GM18909 (cell line): ENCODE data around the gene NLGN1.
"Not testable (repeated sequence)": the region's sequence is repeated elsewhere in the genome, so short reads cannot be mapped to it uniquely, and the experiment has no call there.

ENCODE experiments used
- ATAC-seq: cut with Tn5 transposase; IDR thresholded peaks from one replicate; pipeline ENCODE4 v1.9.1; 2021; ENCODE audit warnings: mild to moderate bottlenecking; ENCODE audit not compliant: unreplicated experiment, poor library complexity

Gene NLGN1

GRCh38 chr3:174192471-174192870, 794.9 kb downstream of the NLGN1 start:
- no peak for ATAC-seq

DNA sequence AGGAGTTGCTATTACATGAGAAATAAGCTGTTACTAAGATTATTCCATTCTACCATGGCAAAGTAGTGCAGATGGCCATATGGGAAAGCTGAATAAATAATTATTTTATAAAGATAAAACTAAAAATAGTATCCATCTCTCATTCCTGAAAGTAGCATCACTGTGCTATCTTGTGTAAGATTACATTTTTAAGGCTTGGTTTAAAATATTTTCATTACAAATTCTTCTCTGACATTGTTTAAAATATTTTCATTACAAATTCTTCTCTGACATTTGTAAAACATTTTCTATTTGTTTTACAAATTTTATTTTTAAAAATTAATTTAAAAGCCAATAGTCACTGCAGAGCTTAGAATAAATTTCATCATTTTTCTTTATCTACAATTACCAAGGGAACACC, 796.1 kb downstream of the NLGN1 start:
- no peak for ATAC-seq

- ATAC-seq, result no peak
These were observed 799.9 kb downstream of the NLGN1 start for GRCh38 chr3:174197416-174197815.

- no peak for ATAC-seq
These were observed 800.7 kb downstream of the NLGN1 start for GRCh38 chr3:174198199-174198598.

GRCh38 chr3:174199696-174200095, 802.2 kb downstream of the NLGN1 start:
- ATAC-seq, result no peak

DNA sequence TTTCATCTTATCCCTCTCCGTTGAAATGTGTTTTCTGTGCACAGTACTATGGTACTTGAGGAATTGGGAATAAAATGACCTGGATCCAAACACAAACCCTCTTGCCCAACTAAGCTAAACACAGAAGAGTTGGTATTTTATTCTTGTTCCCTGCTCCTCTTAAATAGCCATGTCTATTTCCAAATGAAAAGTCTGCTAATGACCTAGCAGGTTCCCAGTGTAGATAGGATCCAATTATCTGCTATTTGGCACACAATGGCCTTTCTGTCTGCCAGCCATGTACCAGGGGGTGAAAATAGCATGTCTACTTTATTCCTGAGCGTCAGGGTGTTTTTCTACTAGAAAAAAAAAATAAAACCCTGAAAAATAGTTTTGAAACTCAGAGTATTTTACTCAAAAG, 804.6 kb downstream of the NLGN1 start:
- no peak for ATAC-seq

DNA sequence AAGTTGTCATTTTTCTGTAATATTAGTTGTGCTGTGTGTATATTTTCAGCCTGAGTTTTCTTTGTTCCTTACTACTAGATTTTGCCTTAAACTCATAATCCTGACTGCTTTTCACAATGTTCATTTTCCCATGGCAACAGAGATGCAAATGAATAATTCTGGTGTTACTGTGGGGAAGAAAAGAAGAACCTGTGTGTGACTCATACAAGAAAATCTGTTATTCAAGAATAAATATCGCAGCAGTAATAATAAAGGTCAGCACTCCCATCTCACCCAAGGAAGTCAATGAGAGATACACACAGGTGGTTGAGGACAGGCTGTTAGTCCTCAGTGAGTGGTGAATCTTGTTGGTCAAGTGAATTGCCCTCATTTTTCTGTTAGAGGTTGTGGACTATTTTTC, 805.0 kb downstream of the NLGN1 start:
- ATAC-seq, result no peak

DNA sequence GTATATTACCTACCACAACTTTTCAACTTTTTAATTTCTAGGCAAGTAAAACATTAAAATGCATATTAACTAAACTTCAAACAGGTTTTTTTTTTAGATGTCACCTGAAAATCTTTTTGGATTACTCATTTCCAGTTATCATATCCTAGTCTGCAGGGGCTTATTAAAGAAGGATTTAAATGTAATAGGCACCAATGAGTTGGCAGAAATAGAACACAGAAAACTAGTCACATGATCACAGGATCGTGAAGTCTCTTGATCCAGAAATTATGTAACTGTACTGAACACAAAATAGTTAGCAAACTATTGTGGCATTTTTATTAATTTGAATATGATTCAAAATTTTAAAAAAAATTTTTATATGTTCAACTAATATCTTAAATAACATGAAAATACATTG, 807.2 kb downstream of the NLGN1 start:
- ATAC-seq, result no peak

GRCh38 chr3:174206607-174207192, 809.2 kb downstream of the NLGN1 start:
- no peak for ATAC-seq

DNA sequence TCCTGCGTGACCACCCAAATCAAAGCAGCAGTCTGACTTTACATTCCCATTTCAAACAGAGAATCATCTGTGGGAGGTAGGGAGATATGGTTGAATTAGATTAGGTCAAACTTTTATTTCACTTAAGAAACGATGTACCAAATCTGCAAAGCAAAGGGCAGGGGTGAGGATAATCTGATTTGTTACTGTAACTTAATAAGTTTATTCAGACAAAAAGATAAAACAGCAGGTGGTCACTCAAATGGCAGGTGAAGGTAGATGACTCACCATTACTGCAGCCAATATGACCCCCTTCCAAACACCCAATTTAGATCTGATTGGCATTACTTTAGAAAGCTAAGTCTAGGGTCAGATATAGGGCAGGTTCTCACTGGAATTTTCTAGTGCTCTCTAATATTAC, 810.6 kb downstream of the NLGN1 start:
- no peak for ATAC-seq

- not testable (repeated sequence) for ATAC-seq
These were observed 814.4 kb downstream of the NLGN1 start for GRCh38 chr3:174211896-174212295.

DNA sequence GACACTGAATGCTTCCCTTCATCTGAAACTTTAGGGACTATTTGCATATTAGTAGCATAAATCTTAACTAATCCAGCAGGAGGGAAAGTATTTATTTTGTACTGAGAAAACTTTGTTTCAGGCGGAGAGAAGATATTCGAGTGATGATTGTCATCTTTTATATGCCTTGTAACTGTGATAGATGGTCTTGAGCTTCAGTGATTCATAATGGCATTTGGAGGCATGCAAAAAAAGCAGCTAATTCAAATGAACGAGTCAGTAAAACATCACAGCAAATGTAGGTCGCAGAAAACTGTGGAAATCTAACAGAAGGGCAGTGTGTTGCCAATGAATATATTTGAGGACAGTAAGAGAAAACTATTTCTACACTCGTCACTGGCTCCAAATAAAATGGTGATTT, 817.9 kb downstream of the NLGN1 start:
- no peak for ATAC-seq

GRCh38 chr3:174216019-174216418, 818.5 kb downstream of the NLGN1 start:
- ATAC-seq, result no peak

DNA sequence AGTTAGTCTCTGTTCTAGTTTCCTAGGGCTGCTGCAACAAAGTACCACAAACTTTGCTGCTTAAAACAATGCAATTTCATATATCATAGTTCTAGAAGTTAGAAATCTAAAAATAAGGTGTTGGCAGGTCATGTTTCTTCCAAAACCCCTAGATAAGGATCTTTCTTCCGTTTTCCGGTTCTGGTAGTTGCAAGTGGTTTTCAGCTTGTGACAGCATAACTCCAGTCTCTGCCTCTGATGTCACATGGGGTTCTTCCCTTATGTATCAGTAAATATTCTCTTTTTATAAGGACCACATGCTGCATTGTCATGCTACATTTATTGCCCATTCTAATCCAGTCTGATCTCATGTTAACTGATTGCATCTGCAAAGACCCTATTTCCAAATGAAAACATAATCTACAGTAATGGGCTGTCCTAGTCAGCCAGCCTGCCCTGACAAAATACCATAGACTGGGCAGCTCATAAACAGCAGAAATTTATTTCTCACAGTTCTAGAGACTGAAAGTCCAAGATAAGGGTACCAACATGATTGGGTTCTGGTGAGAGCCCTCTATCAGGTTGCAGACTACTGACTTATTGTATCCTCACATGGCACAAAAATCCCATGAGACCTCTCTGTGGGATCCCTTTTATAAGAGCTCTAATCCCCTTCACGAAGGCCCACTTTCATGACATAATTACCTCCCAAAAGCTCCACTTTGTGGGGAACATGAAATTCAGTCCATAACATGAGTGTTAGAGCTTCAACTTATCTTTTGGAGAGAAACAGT, 819.6 kb downstream of the NLGN1 start:
- ATAC-seq, result no peak

- ATAC-seq, result no peak
These were observed 820.5 kb downstream of the NLGN1 start for GRCh38 chr3:174218016-174218415.

DNA sequence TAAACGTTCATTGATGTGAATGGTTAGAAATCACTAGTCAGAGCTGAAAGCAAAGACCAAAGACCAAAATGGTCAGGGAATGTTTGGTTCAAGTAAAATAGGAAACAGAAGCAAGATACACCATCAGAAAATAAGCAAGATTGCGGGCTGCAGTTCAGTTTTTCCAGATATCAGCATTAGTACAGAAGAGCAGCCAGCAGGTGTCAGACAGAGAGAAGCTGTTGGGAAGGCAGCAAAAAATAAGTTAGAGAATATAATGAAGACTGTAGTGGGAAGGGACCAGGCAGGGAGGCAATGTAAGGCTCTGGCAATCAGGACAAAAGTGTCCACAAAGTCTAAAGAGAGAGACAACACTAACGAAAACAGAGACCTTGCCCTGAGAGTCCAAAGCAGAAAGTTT, 822.2 kb downstream of the NLGN1 start:
- ATAC-seq, result no peak

DNA sequence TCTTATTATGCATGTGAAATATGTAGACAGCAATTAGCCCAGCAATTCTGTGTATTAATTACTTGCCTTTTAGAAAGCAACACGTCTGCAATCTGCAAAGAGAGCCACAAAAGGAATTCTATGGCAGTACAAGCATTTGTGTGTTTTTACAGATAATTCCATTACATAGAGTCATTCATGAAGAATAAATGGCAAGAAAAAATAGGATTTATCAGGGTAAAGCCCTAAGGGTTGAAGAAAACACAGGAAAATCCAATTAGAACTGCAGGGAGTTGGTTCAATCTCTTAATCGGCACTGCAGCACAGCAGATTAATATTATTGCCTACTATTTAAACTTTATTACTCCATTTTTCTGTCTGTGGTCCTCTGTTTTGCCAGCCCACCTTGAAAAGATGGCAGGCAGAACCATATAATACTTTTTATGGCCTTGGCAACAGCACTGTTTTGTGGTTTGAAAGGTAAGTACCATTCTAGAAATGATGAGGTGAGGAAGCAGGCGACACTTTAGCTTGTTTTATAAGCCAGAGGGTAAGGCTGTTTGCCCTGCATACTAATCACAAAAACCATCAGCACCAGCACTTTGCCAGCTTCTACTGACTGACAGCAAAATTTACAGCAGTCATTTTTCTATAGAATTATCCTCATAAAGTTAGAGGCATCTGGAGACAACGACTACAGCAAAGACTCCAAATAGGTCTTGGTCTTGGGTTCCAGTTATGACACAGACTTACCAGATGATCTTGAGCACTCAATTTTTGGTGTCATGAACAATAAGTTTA, 823.4 kb downstream of the NLGN1 start:
- ATAC-seq, result no peak

- ATAC-seq, result no peak
These were observed 825.5 kb downstream of the NLGN1 start for GRCh38 chr3:174223042-174223441.

GRCh38 chr3:174223626-174224025, 826.1 kb downstream of the NLGN1 start:
- no peak for ATAC-seq

GRCh38 chr3:174229916-174230315, 832.4 kb downstream of the NLGN1 start:
- no peak for ATAC-seq

DNA sequence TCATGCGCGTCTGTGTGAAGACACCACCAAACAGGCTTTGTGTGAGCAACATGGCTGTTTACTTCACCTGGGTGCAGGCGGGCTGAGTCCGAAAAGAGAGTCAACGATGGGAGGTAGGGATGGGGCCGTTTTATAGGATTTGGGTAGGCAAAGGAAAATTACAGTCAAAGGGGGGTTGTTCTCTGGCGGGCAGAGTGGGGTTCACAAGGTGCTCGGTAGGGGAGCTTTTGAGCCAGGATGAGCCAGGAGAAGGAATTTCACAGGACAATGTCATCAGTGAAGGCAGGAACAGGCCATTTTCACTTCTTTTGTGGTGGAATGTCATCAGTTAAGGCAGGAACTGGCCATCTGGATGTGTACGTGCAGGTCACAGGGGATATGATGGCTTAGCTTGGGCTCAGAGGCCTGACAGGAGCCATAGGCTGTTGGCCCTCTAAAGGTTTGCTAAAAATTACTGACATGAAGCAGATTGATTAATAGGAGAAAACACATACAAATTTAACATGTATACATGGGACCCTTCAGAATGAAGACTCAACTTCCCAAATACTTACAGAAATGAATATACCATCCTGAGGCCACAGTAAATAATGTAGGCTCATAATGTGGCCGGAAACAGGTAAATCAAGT, 834.6 kb downstream of the NLGN1 start:
- ATAC-seq, result not testable (repeated sequence)
